GM18499 (cell line): ENCODE data around the gene SAMMSON.

Experiments
- ATAC-seq: cut with Tn5 transposase; IDR thresholded peaks from one replicate; pipeline ENCODE4 v1.9.1; 2021; ENCODE audit warnings: moderate number of reproducible peaks; ENCODE audit not compliant: insufficient read depth, unreplicated experiment

SAMMSON gene

DNA sequence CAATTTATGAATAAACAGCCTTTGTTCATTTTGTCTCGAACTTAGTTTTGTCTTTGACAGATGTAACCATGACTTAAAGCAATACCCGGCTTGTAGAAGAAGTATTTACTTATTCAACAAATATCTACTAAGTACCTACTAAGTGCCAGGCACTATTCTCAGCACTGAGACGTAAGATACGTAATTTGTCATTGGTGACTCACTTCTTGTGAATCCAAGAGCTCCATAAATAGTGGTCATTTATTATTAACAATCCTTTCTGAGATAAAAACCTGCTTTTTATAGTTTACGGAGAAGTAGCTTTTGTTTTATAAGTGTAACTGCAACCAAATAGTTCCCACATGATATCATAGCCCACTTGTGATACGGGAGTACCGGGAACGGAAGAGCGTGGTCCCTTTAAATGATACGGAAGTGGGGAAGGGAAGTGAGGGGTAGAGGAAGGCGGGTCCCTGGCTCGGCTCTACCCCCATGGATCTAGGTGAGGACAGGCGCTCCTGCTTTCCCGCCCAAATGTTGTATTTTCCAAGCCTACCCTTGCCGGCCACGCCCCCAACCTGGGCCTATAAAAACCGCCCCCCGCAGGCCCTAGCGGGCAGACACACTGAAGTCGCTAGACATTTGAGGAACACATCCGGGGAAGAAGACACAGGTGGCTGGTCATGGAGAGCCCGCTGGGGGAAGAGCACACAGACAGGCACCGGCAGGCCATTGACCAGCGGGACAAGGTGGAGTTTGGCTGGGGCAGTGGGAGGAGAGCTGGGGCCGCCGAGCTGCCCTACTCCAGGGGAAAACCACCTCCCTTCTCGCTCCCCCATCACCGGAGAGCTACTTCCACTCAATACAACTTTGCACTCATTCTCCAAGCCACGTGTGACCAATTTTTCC is at the start of gene SAMMSON:
Gene SAMMSON (plus strand): TSS at position 594 of the 888 bp plus-strand sequence.
- ATAC-seq = no peak

- no peak for ATAC-seq
Measured at GRCh38 chr3:69951616-69952015, 47.9 kb upstream of the SAMMSON start.

DNA sequence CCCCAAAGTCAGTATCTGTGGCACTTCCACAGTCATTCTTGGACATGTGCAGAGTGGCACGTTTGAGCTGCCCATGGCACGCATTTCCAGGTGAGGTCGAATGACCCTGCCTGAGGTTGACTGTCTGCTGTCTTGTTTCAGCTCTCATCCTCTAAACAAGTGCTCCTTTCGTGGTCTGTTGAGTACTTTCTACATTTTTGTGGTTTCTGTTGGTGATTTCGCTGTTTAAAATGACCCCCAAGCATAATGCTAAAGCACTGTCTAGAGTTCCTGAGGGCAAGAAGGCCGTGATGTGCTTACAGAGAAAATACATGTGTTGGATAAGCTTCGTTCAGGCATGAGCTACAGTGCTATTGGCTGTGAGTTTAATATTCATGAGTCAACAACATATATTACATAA is 40.0 kb upstream of the SAMMSON start:
- ATAC-seq = no peak

GRCh38 chr3:69961706-69962439 is 37.7 kb upstream of the SAMMSON start:
- no peak for ATAC-seq

DNA sequence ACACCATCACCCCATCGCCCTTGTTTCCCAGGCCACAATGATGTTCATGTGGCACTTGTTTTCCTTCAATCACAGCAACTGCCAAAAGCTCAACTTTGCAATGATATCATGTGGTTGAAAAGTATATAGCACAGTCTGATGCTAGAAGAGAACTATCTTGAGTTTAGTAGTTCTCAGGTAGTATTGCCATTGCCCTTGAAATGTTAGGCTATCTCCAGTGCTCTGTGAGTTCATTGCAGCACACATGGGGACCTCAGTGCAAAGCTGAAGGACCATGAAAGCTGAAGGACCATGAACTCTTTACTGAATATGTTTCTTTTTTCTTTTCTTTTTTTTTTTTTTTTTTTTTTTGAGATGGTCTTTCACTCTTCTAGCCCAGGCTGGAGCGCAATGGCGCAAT is 35.9 kb upstream of the SAMMSON start:
- no peak for ATAC-seq

GRCh38 chr3:69967156-69967555 is 32.4 kb upstream of the SAMMSON start:
- ATAC-seq = no peak

DNA sequence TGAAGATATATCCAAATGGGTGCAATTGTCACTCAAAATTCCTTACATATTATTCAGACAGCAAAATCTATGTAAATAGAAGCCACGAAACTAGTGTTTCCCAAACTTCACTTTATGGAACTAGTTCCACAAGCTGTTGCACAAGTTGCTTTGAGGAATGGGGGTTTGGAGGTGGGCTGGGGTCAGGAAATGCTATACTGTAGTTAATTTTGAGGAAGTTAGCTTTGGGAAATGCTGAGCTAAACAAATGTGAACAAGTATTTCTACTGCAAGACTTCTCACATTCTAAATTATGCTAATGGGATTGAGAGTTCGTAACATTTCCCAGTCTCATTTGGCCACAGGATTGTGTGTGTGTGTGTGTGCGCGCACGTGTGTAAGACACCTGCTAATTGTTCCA is 28.7 kb upstream of the SAMMSON start:
- ATAC-seq = no peak

DNA sequence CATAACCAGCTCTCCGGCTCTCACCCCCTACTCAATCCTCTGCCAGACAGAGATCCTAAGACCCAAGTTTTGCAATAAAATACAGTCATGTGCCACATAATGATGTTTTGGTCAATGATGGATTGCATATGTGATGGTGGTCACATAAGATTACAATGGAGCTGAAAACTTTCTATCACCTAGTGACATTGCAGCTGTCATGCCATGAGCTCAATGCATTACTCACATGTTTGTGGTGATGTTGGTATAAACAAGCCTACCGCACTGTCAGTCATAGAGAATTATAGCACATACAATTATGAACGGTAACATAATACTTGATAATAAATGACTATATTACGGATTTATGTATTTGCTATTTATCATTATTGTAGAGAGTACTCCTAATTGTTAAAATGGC is 26.9 kb upstream of the SAMMSON start:
- ATAC-seq = no peak

- ATAC-seq = no peak
Measured at GRCh38 chr3:69976021-69976420, 23.5 kb upstream of the SAMMSON start.

GRCh38 chr3:69983546-69984265 is 15.8 kb upstream of the SAMMSON start:
- ATAC-seq = no peak

GRCh38 chr3:69985266-69985665 is 14.3 kb upstream of the SAMMSON start:
- ATAC-seq = no peak

DNA sequence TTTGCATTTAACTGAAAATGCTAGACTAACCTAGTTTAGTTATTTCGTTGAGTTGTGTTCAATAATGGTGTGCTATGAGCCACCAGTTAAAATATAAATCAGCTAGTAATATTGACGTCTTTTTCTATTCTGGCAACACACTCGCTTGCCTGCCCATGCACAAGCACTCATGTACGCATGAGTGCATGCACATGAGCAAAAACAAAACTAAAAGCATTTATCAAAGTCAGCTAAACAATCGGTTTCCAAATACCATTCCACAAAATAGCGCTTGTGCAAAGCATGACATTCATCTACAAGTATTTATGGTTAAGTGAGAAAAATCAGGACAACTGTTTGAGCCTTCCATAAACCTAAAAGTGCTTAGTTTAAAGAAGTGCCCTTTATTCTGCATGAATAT is 13.1 kb upstream of the SAMMSON start:
- ATAC-seq = peak; percentile 68

- ATAC-seq = no peak
Measured at GRCh38 chr3:69987833-69988232, 11.7 kb upstream of the SAMMSON start.

DNA sequence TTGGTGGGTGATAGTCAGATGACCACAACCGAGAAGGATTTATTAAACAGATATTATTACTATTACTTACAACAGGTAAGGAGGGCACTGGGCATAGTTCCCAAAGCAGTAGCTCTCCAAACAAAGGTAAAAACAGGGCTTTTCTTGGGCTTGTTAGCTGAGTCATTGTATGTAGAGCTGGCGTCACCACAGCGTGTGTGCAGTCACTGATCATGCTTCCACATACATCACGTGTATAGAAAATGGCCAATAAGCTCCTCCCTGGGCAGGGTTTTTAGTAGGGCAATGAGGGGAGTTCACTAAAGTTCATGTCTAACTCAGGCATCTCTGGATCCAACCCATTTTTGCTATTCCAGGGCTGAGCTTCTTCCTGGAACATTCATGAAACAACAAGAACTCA is 5.8 kb upstream of the SAMMSON start:
- no peak for ATAC-seq

DNA sequence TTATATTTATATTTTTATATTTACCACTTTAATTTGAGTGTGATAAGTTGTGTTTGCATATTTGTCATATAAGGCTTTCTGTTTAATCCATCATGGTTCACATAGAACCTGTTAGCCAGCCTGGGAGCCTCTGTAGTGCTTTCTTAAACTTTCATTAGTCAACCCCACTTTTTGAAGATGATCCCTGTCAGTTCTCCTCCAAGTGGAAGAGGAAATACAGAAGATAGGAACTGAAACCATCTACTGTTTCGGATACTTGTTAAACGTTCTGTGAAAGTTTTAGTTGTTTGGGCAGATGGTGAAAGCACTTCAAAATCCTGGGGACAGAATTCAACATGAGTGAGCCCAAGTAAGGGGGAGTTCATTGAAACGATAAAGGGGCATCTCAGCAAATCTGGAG is 4.6 kb upstream of the SAMMSON start:
- ATAC-seq = no peak

DNA sequence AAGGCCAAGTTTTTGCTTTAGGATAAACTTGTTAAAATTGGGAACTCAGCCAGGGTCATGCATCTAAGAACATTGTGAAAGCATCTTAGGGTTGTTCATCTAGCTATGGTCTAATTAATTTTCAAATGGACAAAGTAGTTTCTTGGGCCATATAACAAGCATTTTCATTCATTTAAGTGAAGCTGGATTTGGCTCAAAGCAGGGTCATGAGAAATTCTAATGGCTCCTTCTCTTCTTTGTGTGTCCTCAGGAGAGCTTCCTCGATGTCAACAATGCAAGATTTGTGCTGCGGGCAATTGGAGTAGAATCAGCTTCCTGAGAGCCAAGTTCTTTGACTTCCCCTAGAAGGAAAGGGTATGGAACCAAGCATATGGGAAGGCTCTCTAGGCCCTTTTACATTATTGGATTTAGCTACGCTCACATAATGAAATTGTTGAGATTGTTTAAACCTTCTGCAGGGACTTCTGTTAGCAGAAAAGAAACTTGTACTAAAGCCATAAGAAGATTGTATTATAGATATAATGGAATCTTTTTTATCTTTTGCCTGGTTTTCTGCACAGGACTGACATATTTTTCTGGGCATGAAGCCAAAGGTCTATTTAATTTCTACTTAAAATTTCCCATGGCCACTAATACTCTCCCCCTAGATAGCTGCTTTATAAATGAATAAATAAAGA is 1.8 kb upstream of the SAMMSON start:
- no peak for ATAC-seq

GRCh38 chr3:69998759-69999139 is 784 bp upstream of the SAMMSON start:
- ATAC-seq = no peak

DNA sequence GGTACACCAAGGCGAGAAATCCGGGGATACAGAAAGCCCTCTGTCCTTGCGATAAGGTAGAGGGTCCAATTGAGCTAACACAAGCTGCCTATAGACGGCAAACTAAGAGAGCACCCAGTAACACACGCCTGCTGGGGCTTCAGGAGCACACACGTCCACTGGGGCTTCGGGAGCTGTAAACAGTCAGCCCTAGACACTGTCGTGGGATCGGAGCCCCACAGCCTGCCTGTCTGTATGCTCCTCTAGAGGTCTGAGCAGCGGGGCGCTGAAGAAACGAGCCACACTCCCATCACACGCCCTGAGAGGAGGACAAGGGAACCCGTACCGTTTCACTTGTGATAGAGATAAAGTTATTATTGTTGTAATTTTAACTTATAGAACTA is 486 bp downstream of the SAMMSON start:
- ATAC-seq = no peak

GRCh38 chr3:70000563-70001081 is 1.1 kb downstream of the SAMMSON start:
- no peak for ATAC-seq

DNA sequence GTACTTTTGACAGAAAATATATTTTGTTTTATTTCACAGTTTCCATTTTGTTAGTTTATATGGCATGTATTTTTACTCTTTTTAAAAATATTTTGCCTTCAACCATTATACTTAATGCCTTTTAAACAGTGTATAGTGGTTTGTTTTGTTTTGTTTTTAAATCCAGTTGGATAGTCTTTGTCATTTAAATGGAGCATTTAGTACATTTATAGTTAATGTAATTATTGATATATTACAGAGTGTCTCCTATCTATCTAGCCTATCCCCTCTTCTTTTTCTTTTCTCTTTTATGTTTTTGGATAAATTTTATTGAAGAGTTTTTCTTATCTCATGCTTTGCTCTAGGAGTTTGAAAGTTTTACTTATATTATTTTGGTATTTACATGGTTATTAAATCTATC is 3.6 kb downstream of the SAMMSON start:
- no peak for ATAC-seq
